ENCODE measurements around the gene PSMD1.
"Not testable (repeated sequence)": the region's sequence is repeated elsewhere in the genome, so short reads cannot be mapped to it uniquely, and the experiment has no call there.

Gene PSMD1

DNA sequence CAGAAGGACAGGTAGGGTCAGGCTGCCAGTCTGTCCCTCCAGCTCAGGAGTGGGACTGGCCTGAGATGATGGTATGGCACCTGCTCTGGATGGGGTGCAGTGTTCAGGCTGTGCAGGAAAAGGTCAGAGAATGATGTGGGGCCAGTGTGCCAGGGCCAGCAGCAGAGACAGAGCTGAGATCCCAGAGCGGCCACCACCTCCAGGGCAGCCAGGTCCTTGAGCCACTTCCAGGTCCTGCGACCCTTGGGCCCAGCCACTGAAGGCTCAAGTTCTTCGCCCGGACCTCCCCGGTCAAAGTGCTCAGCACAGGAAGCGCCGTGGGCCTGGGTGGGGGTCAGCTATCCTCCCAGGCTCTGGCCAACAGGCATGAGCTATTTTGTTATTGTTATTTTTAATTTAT lies 129.7 kb downstream of the PSMD1 start:
- DNase-seq (ENCODE audit: low read depth), result no peak

DNA sequence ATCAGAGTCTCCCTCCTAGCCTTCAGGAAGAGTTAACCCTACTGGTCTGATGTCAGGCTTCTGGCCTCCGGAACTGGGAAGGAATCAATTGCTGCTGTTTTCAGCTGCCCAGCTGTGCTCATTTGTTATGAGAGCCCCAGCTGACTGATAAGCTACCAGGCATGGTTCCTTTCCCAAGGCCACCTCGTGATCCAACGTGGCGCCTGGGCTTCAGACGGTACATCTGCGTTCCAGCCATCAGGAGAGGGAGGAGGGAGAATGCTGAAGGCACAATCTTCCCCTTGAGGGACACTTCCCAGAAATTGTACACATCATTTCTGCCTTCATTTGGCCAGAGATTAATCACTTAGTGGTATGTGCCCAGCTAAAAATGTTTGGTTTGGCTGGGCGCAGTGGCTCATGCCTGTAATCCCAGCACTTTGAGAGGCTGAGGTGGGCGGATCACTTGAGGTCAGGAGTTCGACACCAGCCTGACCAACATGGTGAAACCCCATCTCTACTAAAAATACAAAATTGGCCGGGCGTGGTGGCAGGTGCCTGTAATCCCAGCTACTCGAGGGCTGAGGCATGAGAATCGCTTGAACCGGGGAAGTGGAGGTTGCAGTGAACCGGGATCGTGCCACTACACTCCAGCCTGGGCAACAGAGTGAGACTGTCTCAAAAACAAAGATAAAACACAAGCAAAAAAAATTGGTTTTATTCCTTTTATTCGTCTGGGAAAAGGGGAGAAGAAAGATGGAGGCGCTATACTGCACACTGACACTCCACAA lies 131.3 kb downstream of the PSMD1 start:
- no peak for DNase-seq (ENCODE audit: low read depth)

DNA sequence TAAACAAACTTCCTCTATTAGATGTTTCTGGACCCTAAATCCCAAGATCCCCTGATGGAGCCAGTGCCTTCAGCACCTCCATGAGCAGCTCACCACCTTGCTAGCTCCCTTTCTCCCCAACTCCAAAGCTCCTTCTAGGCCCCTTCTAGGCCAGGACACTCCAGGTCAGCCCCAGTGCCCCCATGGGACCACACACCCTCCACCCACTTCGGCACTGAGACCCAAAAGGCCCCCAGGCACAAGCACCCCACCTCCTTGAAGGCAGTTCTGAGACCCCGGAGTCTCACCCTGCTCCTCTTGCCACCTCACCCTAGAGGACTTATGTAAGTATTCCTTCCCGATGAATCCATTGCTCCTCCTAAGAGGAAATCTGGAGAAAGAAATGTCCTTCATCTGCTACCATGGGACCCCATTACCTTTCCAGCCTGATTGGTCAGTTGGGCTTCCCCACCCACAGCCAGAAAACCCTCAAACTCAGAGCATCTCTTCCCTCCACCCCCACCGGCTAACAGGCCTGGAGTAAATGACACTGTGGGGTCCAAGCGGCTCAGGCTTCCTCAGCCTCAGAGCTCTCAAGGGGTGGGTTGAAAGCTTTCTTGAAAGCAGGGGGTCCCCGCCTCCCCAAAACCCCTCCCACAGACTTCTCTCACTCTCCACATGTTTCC lies 132.0 kb downstream of the PSMD1 start:
- no peak for DNase-seq (ENCODE audit: low read depth)

DNA sequence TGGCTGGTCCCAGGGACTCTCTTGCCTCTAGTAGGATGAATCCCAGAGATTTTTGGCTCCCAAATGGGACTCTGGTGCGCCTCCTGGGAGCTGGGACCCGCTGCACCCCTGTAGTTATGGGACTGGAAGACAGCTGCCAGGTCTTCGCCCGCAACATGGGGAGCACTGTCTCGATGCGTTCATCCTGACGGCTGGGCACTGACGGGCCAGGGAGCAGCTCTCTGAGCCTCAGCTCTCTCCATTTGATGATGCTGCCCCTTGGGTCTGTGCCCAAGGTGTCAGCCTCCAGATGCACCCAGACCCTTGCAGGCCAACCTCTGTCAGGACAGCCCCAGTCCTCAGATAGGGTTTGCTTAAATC lies 132.5 kb downstream of the PSMD1 start:
- DNase-seq (ENCODE audit: low read depth), result no peak

DNA sequence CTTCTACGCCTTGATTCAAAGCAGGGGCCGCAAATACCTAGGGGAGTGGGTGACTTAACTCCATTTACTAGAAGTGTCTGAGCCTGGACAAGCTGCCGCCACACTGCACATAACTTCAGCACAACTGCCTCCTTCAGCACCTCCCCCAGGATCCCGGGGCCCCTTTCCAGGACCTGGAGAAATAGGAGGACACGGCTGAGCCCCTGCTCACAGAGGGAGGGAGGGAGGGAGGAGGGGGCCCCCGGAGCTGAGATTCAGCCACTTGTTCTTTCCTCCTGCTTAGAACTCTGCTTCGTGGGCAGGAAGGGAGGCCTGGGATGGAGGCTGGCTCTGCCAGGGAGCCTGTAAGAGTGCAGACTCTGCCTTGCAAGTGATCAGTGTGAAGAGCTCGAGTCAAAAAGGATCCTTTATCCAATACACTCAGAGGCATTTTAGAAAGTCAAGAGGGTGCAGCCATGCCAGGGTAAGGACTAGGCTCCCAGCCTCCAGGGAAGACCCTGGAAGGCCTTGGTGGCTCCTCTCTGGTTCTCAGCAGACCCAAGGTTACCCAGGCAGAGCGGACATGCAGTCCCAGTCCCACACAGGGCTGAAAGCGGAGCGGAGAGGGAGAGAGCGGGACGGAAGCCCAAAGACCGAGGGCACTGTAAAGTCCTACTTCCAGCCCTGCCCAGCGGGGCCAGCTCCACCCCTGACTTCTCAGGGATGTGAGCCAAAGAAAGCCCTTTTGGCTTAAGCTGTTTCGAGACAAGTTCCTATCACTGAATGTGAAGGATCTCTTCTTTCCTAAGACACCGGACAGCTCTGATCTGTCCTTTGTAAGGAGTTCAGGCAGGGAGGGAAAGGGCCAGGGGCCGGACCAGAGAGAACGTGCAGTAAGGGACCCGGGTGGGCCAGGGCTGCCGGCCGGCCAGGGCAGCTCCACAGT lies 133.2 kb downstream of the PSMD1 start:
- DNase-seq (ENCODE audit: low read depth), result no peak

DNA sequence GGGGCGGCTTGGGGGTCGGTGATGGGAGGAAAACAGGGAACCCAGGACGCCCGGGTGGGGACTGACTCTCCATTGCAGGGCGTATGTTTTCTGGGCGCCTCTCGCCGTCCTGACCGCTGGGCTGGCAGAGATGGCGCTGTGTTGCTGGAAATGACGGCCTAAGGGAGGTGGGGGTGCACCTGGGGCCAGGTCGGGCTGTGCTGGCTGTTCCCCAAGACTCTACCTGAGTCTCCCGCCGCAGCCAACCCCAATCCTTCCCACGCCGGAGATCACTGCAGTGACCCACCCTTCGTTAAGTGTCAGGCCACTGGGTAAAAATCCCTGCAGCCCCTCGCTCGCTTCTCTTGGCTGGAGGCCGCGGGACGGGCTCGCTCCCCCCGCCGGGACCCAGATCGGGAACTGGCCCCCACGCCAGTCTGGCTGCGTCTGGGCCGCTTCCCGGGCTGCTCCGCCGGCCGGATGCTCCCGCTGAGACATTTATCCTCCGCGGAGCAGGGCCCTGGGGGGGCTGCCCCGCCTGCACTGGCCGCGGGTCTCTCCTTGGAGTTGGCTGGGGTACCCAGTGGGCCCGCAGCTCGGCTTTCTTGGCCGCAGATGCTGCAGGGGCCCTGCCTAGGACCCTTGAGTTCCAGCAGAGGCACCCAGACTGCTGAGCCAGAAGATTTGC lies 134.0 kb downstream of the PSMD1 start:
- DNase-seq (ENCODE audit: low read depth), result no peak

DNA sequence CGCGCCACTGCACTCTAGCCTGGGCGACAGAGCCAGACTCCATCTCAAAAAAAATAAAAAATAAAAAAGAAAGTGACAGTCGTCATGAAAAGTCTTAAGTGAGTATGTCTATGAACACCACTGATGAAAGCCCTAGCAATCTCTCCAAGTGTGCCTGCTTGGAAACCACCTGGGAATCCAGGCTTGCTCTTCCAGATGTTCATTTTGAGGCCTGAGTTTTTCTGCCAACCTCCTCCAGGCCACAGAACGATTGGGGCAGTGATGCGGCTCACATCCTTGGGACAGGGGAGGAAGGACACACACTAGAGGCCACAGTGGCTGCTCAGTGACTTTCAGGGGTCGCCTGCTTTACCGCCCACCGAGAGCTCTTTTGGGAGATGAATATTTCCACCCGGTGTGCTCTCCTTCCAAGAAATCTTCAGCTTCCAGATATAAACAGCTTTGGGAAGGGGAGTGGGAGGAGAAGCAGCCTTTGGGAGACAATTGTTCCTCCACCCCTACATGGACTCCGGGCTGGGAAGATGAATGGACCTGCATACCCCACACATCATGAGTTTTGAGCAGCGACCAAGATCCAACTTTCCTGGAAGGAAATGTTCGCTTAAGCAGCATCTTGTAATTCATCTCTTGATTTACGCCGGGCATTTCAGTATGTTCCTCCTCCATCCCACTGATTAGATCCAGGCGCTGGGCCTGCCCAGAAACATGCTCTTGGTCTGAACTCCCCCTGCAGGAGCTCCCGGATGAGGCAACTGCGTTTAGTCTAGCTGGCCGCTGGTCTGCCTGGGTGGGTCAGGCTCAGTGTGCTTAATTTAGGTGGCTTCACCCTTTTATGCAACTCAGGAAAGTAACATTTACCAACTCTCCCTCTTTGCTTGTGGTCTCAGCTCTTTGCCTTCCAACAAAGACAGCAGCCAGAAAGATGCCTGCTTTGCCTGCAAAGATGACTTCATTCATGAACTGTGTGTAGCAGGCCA lies 135.5 kb downstream of the PSMD1 start:
- no peak for DNase-seq (ENCODE audit: low read depth)

DNA sequence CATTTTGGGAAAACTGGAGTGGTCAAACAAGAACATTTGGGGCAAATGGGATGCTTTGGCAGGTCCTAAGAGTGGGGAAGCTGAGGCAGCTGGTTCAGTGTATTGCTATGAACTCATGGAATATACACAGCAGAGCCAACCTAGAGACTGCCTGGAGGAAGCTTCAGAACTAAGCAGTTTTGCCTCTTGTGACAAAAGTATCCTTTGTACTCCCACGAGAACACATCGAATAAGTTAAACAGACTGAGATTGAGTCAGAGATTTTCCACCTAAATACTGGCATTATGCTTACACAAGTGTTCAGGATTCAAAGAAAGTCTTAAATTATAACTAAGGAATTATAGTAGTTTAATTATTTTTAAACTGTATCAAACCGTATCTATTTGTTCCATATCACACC lies 136.5 kb downstream of the PSMD1 start:
- DNase-seq (ENCODE audit: low read depth), result no peak

DNA sequence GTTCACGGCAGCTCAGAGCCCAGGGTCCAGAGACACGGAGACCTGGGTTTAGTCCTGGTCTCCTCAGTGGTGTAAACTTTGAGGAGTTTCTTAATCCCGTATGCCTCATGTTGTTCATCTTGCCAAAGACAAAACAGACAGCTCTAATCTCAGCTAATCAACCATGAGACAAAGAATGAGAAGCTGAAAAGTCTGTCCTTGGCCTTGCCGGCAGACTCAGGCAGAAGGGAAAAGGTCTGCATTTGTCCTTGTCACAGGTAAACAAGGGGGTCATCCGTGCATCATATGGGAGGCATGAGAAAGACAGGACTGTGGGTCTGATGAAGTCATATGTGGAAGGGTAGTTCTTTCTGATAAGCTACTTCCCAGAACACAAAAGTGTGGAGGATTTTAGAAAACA lies 139.9 kb downstream of the PSMD1 start:
- DNase-seq (ENCODE audit: low read depth), result no peak

DNA sequence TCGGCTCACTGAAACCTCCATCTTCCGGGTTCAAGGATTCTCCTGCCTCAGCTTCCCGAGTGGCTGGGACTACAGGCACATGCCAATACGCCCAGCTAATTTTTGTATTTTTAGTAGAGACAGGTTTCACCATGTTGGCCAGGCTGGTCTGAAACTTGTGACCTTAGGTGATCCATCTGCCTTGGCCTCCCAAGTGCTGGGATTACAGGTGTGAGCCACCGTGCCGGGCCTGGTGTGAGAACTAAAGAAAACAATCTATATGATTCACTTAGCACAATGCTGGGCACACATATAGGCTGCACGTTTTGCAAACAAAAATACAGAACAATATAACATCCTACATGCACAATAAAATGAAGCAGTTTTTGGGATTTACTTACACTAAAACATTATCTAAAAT lies 140.5 kb downstream of the PSMD1 start:
- DNase-seq (ENCODE audit: low read depth), result not testable (repeated sequence)

DNA sequence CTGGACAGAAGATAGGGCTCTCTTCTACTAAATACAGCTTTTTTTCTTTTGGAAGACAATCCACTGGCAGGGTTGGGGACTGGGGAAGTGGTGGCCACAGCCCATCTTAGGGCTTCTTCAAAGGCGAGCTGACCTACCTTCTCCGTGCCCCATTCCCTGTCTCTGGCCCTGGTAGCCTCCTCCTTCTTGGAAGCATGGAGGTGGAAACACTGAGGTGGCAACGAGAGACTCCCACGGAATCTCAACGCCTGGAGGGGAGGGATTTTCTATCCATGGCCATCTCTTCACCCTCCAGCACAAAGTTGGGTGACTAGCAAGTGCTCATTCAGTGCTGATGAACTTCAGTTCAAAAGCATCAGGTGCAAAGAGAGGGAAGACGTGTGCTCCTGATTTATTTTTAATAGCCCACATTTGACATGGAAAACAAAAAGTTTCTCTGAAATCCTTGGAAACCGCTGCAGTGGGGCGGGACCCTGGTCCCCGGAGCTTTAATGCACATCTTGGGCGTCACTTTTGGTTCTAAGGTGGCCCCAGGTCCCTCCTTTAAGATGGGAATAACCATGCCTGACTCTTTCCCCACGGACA lies 141.1 kb downstream of the PSMD1 start:
- DNase-seq (ENCODE audit: low read depth), result no peak

DNA sequence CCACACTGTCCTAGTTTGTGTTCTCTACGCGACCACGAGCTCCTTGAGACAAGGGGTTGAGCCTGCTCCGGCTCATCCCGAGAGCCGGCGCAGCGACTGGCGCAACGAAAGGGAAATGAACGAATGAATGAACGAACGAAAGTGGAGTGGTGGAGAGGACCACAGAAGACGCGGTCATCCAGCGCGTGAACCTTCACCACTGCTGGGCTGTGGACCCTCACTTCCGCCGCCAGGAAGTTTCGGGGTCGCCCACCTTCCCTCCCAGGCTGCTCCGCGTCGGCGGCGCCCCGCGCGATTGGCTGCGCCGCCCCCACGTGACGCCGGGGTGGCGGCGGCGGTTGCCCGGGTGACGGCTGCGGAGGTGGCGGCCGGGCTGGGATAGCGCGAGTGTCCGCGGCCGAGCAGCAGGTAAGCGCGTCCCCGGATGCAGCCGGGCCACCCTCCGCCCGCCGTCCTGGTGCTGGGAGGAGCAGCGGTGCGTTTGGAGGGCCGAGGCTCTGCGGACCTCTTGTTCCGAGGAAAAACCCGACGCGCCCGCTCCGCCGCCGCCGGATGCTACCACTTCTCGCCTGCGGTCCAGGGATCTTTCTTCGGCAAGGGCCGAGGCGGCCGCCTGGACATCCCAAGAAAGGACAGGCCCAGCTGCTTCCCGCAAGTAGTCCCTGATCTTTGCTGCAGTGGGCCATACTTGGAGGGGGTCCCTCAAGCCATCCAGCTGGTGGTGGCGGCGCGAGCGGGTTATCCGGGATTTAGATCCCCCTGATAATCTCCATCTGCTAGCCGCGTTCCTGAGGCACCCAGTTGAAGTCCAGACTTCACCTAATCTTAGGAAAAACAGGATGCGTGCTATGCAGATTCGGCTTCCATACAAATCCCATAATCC lies 141.9 kb downstream of the PSMD1 start, which contains the start of gene ARMC9:
ARMC9 (plus strand) TSS at position 341 of the 883 bp plus-strand sequence. CDS start 7,608 bp downstream, outside the sequence.
- peak; percentile 80 for DNase-seq (ENCODE audit: low read depth)

DNA sequence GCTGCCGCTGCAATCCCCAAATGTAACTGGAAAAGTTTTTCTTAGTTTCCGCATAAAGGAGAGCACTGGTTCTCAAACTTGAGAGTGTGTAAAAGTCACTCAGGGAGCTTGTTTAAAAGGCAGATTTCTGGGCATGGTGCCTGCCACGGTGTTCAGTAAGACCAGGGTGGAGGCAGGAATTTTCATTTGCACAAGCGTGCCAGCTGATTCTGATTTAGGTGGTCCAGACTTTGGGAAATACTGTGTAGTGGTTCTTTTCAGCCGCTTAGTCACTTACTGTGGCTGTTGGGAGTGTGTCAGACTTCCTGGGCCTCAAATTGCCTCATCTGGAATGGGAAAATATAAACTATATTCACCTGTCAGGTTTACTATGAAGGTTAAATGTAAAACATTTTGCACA lies 142.6 kb downstream of the PSMD1 start:
- DNase-seq (ENCODE audit: low read depth), result no peak

DNA sequence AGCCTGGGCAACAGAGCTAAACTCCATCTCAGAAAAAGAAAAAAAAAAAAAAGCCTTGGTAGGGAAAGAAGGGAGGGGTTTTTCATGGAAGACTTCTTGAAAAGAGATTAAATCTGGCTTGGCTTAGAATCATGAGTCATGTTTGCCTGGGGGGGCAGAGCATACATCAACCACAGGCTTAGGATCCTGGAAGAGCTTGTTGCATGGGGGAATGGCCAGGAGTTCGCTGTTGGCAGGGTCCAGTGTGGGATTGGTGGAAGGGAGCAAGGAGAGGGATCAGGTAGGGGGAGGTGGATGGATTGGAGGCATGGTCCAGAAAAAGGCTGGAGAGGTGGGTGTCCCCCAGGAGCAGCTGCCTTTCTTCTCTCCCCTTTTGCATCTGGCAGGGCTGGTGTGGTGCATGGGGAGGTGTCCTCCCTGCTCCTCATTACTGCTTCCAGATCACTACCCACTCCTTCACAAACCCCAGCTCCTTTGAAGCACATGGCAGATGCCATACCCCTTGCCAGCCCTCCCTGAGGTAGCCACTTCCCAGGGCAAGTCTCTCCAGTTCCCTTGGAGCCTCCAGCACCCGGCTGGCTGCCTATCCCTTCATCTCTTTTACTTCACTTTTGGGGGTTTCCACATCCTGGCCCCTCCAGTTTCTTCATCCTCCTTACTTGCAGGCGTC lies 144.3 kb downstream of the PSMD1 start:
- no peak for DNase-seq (ENCODE audit: low read depth)

DNA sequence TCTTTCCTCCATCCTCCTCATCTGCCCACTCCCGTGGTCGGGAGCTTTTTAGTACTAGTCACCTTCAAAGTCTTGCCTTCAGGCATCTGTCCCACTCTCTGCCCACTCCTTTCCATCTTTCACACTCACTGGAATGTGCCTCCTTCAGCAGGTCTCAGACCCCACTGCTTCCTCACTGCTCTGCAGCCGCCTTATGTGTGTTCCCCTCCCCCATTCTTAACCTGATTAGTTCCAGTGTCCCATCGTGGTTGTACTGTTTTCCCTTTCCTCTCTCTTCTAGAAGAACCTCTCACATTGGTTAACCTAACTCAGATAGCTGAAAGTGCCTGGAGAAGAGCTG lies 144.8 kb downstream of the PSMD1 start:
- no peak for DNase-seq (ENCODE audit: low read depth)

DNA sequence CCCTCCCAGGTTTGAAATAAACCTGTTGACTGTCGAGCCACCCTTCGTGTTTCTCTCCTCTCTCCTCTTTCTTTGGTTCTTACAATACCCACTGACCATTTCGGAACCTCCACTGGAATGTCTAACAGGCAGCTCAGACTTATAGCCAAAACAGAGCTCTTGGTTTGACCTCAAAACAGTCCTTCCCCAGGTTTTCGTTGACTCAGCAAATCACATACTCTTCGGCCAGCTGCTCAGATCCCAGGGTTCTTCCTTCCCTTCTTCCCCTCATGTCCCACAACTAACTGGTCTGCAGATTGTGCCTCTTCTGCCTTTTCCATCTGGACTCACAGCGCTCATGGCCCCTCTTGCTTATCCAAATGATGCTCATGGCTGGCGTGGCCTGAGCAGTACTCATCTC lies 146.4 kb downstream of the PSMD1 start:
- DNase-seq (ENCODE audit: low read depth), result no peak

DNA sequence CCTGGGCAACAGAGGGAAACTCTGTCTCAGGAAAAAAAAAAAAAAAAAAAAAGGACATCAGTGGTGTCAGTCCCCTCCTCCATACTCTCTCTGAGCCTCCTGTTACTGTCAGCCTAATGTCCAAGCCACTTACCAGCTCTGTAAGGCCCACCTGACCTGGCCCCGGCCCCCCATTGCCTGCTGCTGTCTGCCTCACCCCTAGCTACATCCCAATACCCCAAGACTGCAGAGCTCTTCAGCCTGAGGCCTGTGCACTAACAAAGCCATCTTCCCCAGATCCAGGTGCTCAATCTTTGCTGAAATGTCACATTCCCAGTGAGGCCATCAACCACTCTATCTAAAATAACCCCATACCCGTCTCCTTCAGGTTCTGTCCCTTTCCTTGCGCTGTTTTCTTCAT lies 147.5 kb downstream of the PSMD1 start:
- DNase-seq (ENCODE audit: low read depth), result no peak

DNA sequence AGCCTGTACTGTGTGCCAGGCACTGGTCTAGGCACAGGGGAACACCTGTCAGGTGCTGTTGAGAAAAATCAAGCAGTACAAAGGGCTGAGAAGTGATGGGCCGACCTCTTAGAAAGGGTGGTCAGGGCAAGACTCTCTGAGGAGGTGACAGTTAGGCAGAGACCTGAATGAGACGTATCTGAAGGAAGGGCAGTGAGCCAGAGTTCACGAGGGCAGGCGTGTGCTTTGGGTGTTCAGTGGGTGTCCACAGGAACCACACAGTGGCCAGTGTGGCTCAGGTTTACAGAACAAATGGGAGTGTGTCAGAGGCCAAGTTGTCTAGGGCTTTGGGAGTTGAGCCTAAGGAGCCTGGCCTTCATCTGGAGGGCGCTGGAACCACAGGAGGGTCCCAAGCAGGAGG lies 147.9 kb downstream of the PSMD1 start:
- DNase-seq (ENCODE audit: low read depth), result no peak

DNA sequence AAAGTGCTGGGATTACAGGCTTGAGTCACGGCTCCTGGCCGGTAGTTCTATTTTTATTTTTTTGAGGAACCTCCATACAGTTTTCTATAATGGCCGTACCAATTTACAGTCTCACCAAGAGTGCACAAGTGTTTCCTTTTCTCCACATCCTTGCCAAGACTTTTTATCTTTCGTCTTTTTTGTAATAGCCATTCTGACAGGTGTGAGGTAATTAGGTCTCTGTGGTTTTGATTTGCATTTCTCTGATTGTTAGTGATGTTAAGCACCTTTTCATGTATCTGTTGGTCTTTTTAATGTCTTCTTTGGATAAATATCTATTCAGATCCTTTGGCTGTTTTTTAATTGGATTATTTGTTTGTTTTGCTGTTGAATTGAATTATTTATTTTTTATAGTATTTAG lies 151.1 kb downstream of the PSMD1 start:
- no peak for DNase-seq (ENCODE audit: low read depth)

All from activated T-cell treated with anti-CD3 and anti-CD28 coated beads for 48 hours (primary cell).